GM13977 (cell line): ENCODE measurements around the gene C3orf18.
A peak's percentile ranks its signal among the peaks of the same experiment; 100 is the strongest.
"Not testable (repeated sequence)": the region's sequence is repeated elsewhere in the genome, so short reads cannot be mapped to it uniquely, and the experiment has no call there.

Experiments used
- DNase-seq: peaks from one replicate; pipeline ENCODE4 v3.0.0; 2012; ENCODE audit warnings: low spot score
- CTCF ChIP-seq: IDR thresholded peaks from 2 replicates; pipeline ENCODE4 v1.5.1; 2012; ENCODE audit warnings: mild to moderate bottlenecking, control low read depth; ENCODE audit not compliant: insufficient read depth; ENCODE audit errors: extremely low read depth, missing control alignments
- in situ Hi-C: fragments of 300-500 bp; cut with MboI; formaldehyde crosslinking; loops from one replicate; pipeline ENCODE4 v1.12.0; 2022; ENCODE audit warnings: low sequenced_read_pairs, low pct_unique_long_range_greater_than_20kb, mixed read lengths, inconsistent platforms; ENCODE audit not compliant: unreplicated experiment

Gene C3orf18

GRCh38 chr3:50519471-50520089 lies 48.0 kb downstream of the C3orf18 start:
- peak; percentile 79 for DNase-seq
- in situ Hi-C loops: no loop called here
- peak; percentile 92 for TF ChIP-seq CTCF

GRCh38 chr3:50518436-50518835 lies 49.1 kb downstream of the C3orf18 start:
- no peak for DNase-seq
- TF ChIP-seq CTCF: no peak
- in situ Hi-C loops: no loop called here

- no peak for TF ChIP-seq CTCF
- in situ Hi-C loops: no loop called here
- no peak for DNase-seq
Measured at GRCh38 chr3:50517721-50518206, 49.8 kb downstream of the C3orf18 start.

- TF ChIP-seq CTCF: no peak
- no peak for DNase-seq
- in situ Hi-C loops: no loop called here
Measured at GRCh38 chr3:50516440-50516871, 51.1 kb downstream of the C3orf18 start.

- no peak for DNase-seq
- in situ Hi-C loops: no loop called here
- TF ChIP-seq CTCF: no peak
Measured at GRCh38 chr3:50515565-50516439, 51.7 kb downstream of the C3orf18 start.

- in situ Hi-C loops, DNase-seq: not testable (repeated sequence)
Measured at GRCh38 chr3:50512908-50513307, 54.6 kb downstream of the C3orf18 start.

GRCh38 chr3:50512131-50512530 lies 55.4 kb downstream of the C3orf18 start:
- no peak for TF ChIP-seq CTCF
- no peak for DNase-seq
- in situ Hi-C loops: no loop called here
